ENCODE measurements around the gene ELL2.

GRCh38 chr5:95938766-95939165 is 22.9 kb downstream of the ELL2 start:
- TF ChIP-seq CTCF (IDR thresholded peaks at IDR 0.05), result no peak
- no peak for TF ChIP-seq POLR2AphosphoS5 (IDR thresholded peaks at IDR 0.05)

Measured in sigmoid colon (tissue), 4 donors.